VCaP (cell line): ENCODE results near the gene OR51G1.

Source experiments
- H3K27ac ChIP-seq: fragments of 450-650 bp; 2 replicates; pipeline ENCODE4 v1.5.1; 2017
- TF ChIP-seq, protein P1 (sequence below): fragments of 450-650 bp; conservative IDR thresholded peaks from 2 replicates; pipeline ENCODE4 v1.5.1; 2017; ENCODE audit warnings: mild to moderate bottlenecking, moderate library complexity

OR51G1 gene

DNA sequence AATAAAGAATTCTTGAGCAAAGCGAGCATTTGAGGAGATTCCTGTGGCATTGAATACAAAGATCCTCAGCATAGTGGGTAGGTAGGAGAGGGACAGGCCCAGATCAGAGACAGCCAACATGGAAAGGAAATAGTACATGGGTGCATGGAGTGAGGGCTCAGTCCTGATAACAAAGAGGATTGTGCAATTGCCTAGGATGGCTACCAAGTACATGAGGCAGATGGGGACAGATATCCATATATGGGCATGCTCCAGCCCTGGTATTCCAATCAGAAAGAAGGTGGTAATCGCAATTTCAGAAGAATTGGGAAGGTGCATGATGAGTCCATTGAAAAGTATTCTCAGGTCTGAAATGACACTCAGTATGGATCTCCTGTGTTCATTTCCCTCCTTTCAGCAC is 33.9 kb downstream of the OR51G1 start:
- no peak overlapping the region for H3K27ac ChIP-seq
- TF ChIP-seq, protein P1, sequence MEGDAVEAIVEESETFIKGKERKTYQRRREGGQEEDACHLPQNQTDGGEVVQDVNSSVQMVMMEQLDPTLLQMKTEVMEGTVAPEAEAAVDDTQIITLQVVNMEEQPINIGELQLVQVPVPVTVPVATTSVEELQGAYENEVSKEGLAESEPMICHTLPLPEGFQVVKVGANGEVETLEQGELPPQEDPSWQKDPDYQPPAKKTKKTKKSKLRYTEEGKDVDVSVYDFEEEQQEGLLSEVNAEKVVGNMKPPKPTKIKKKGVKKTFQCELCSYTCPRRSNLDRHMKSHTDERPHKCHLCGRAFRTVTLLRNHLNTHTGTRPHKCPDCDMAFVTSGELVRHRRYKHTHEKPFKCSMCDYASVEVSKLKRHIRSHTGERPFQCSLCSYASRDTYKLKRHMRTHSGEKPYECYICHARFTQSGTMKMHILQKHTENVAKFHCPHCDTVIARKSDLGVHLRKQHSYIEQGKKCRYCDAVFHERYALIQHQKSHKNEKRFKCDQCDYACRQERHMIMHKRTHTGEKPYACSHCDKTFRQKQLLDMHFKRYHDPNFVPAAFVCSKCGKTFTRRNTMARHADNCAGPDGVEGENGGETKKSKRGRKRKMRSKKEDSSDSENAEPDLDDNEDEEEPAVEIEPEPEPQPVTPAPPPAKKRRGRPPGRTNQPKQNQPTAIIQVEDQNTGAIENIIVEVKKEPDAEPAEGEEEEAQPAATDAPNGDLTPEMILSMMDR: no peak

DNA sequence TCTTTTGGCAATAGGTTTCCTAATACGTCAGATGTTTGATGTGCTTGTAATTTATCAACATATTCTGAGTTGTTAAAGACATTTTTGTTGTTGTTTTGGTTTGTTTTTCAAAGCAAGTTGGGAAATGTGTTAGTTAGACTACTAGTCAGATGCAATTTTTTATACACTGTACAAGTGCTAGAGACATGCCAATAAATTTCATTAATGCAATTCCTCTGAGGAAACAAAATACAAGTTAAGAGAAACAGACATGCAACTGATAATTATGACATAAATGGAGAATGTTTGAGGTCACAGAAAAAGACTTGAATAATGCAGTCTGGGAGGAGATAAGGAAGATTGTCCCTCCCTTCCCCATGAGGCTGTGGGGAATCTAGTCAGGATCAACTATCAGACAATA is 36.5 kb downstream of the OR51G1 start:
- TF ChIP-seq, protein P1: no peak
- H3K27ac ChIP-seq: no peak overlapping the region

DNA sequence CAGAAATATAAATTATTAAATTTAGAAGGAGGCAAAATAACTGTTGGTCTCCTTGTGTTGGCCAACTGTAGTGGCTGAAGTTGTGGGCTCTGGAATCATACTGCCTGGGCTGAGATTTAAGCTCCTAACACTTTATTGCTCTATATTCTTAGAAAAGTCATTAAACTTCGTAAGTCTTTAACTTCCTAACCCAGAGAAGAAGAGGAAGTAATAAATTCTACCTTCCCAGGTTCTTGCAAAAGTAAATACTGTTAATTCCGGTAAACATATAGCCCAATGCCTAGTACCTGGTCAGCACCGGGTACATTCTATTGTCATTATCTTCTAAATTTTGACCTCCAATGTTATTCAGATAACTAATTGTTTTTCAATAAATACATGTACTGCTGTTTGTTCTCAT is 38.0 kb downstream of the OR51G1 start:
- TF ChIP-seq, protein P1: no peak

DNA sequence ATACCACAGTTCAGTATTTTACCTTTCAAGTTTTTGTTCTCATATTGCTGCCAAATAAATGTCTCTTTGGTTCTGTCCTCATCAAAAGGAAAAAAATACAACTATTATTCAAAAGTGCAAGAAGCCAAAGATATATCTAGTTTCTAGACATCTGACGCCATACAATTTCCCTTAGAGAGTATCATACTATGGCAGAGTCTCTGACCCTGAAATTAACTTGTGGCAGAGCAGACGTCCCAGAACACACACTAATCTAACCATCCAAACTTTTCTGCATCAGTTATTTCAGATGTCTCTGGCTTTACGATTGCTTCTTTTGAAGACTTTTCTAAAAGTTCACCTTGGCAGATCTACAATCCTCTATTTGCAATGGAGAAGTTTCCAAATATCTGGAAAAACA is 39.8 kb downstream of the OR51G1 start:
- TF ChIP-seq, protein P1: no peak
- H3K27ac ChIP-seq: no peak overlapping the region

More for the DNA sequence above, 38.0 kb downstream of the OR51G1 start:
- no peak overlapping the region for H3K27ac ChIP-seq

DNA sequence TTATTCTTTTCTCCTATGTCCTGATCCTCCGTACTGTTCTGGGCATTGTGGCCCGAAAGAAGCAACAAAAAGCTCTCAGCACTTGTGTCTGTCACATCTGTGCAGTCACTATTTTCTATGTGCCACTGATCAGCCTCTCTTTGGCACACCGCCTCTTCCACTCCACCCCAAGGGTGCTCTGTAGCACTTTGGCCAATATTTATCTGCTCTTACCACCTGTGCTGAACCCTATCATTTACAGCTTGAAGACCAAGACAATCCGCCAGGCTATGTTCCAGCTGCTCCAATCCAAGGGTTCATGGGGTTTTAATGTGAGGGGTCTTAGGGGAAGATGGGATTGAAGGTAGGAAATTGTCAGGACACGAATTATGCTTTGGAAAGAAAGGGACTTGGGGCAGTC is 41.6 kb downstream of the OR51G1 start:
- TF ChIP-seq, protein P1: no peak
- no peak overlapping the region for H3K27ac ChIP-seq

DNA sequence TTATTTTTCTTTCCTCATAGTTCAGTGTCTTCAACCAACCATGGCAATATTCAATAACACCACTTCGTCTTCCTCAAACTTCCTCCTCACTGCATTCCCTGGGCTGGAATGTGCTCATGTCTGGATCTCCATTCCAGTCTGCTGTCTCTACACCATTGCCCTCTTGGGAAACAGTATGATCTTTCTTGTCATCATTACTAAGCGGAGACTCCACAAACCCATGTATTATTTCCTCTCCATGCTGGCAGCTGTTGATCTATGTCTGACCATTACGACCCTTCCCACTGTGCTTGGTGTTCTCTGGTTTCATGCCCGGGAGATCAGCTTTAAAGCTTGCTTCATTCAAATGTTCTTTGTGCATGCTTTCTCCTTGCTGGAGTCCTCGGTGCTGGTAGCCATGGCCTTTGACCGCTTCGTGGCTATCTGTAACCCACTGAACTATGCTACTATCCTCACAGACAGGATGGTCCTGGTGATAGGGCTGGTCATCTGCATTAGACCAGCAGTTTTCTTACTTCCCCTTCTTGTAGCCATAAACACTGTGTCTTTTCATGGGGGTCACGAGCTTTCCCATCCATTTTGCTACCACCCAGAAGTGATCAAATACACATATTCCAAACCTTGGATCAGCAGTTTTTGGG is 42.2 kb downstream of the OR51G1 start, which contains the start of gene OR51T1:
OR51T1 (plus strand) TSS at position 41 of the 641 bp plus-strand sequence; CDS start at position 41, 0 bp downstream.
- H3K27ac ChIP-seq: no peak within 1 kb of the TSS
- TF ChIP-seq, protein P1: no peak

DNA sequence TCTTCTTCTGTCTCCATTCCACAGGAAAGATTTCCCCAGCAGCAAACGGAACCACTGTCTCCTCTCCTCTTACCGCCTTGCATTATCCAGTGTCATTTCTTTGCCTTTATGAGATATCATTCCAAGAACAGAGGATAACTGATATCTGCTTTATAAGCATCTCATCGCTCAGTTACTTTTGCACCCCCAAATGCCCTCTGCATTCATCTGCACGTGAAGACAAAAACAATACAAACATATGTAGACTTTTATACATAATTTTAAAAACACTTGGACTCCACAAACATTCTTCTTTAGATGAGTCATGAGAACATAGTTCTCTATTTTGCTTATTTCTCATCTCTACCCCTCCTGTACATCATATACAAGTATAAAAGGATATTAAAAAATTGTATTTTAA is 43.0 kb downstream of the OR51G1 start:
- TF ChIP-seq, protein P1: no peak
- no peak overlapping the region for H3K27ac ChIP-seq
